Gastrocnemius medialis (tissue), 4 donors: ENCODE data around the gene THSD7A. TPM values are rescaled to one million over a fixed set of nuclear protein-coding genes. Genes with fewer than 3 reads are reported as not detected.

Experiments
- ATAC-seq, 2 donors: fragments of 150-250 bp; one replicate each; pipeline ENCODE4 v1.9.1; 2016
- DNase-seq, 2 donors: peaks; one replicate each; pipeline ENCODE4 v3.0.0-alpha.2; 2019
- H3K27ac ChIP-seq, 4 donors: fragments of 200-600 bp; sonication (generic); 1 replicate in 1 of 4; 2 replicates in 3 of 4; pipeline ENCODE4 v1.5.1; 2016 to 2018; ENCODE audit warnings: mild to moderate bottlenecking in 2 of 4, moderate library complexity in 1 of 4
- H3K27me3 ChIP-seq, 3 donors: fragments of 200-600 bp; sonication (generic) in 2 of 3; 1 replicate in 1 of 3; 2 replicates in 2 of 3; pipeline versions ENCODE4 v1.5.1 to v1.6.0; 2016 to 2019; ENCODE audit warnings: mild to moderate bottlenecking in 1 of 3, moderate library complexity in 1 of 3
- H3K36me3 ChIP-seq, 2 donors: fragments of 200-600 bp; sonication (generic) in 1 of 2; one replicate each; pipeline ENCODE4 v1.5.1; 2017 to 2018
- H3K4me1 ChIP-seq, 2 donors: fragments of 200-600 bp; sonication (generic) in 1 of 2; one replicate each; pipeline ENCODE4 v1.5.1; 2016 to 2017; ENCODE audit warnings: mild to moderate bottlenecking in 2 of 2
- H3K4me3 ChIP-seq, 4 donors: fragments of 200-600 bp; sonication (generic) in 3 of 4; 1 replicate in 1 of 4; 2 replicates in 3 of 4; pipeline ENCODE4 v1.5.1; 2016 to 2019; ENCODE audit warnings: mild to moderate bottlenecking in 2 of 4
- H3K9me3 ChIP-seq, 3 donors: fragments of 200-600 bp; sonication (generic) in 2 of 3; 1 replicate in 1 of 3; 2 replicates in 2 of 3; pipeline ENCODE4 v1.5.1; 2016 to 2019
- POLR2A ChIP-seq, 2 donors: fragments of 450-650 bp; IDR thresholded peaks; one replicate each; pipeline ENCODE4 v1.6.1; 2017; ENCODE audit warnings: antibody characterized with exemption in 2 of 2, mild to moderate bottlenecking in 2 of 2, moderate library complexity in 2 of 2
- in situ Hi-C, 4 donors: fragments of 200-750 bp; cut with MboI; loops; one replicate each; pipeline versions ENCODE4 v1.15.0 to v1.8.0; 2017; ENCODE audit warnings: low sequenced_read_pairs in 4 of 4
- intact Hi-C: fragments of 100-400 bp; cut with DNase I; formaldehyde crosslinking; loops from one replicate; pipeline ENCODE4 v1.15.1; 2023; ENCODE audit warnings: low total_unique reads
- total RNA-seq, 4 donors: library from RNA; depleted of rRNA; stranded (reverse); fragments of >200 nt; gene quantifications; one replicate each; pipeline versions ENCODE4 v1.1.0 to v1.2.3, GENCODE V29; 2016
- TF ChIP-seq, protein P1 (sequence below), 5 experiments: fragments of 450-650 bp in 3 of 5; fragments of 200-600 bp in 2 of 5; sonication (generic) in 2 of 5; IDR thresholded peaks in 4 of 5; conservative IDR thresholded peaks in 1 of 5; 1 replicate in 4 of 5; 2 replicates in 1 of 5; pipeline ENCODE4 v1.5.1; 2016 to 2019; ENCODE audit warnings: antibody characterized with exemption in 5 of 5, mild to moderate bottlenecking in 3 of 5, moderate library complexity in 3 of 5

The THSD7A gene
- total RNA-seq, 4 donors from 2014 or later = 0.36 to 0.78 (median 0.66) TPM

DNA sequence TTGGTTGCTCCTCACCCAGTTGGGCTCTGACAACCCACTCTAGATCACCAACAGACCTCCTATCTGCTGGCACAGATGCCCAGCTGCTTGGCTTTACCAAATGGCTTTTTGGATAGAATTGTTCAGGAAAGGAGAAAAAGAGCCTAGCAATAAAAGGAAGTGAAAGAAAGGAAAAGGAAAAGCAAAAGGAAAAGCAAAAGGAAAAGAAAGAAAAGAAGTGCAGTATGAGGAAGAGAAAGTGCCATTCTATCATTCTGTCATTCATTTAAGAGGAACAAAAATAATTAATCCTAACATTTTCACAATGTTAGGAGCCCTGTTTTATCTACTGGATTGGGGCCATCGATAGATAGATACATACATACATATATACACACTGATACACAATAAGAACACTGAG, 353.6 kb downstream of the THSD7A start:
- Histone ChIP-seq H3K36me3 (no peaks in the 10 kb centered on the region), H3K27me3 (no peaks in the 10 kb centered on the region), H3K4me1 (no peaks in the 10 kb centered on the region), H3K27ac (no peak overlapping the region), H3K9me3 (no peaks in the 10 kb centered on the region), H3K4me3 (no peak overlapping the region)
- intact Hi-C loops = no loop called here
- TF ChIP-seq, protein P1, sequence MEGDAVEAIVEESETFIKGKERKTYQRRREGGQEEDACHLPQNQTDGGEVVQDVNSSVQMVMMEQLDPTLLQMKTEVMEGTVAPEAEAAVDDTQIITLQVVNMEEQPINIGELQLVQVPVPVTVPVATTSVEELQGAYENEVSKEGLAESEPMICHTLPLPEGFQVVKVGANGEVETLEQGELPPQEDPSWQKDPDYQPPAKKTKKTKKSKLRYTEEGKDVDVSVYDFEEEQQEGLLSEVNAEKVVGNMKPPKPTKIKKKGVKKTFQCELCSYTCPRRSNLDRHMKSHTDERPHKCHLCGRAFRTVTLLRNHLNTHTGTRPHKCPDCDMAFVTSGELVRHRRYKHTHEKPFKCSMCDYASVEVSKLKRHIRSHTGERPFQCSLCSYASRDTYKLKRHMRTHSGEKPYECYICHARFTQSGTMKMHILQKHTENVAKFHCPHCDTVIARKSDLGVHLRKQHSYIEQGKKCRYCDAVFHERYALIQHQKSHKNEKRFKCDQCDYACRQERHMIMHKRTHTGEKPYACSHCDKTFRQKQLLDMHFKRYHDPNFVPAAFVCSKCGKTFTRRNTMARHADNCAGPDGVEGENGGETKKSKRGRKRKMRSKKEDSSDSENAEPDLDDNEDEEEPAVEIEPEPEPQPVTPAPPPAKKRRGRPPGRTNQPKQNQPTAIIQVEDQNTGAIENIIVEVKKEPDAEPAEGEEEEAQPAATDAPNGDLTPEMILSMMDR (IDR thresholded peaks at IDR 0.05 in 4 of 5, conservative IDR thresholded peaks at IDR 0.05 in 1 of 5) = no peak
- TF ChIP-seq POLR2A (IDR thresholded peaks at IDR 0.05) = no peak
- no peak for DNase-seq
- ATAC-seq = no peak
- in situ Hi-C loops = no loop called here

DNA sequence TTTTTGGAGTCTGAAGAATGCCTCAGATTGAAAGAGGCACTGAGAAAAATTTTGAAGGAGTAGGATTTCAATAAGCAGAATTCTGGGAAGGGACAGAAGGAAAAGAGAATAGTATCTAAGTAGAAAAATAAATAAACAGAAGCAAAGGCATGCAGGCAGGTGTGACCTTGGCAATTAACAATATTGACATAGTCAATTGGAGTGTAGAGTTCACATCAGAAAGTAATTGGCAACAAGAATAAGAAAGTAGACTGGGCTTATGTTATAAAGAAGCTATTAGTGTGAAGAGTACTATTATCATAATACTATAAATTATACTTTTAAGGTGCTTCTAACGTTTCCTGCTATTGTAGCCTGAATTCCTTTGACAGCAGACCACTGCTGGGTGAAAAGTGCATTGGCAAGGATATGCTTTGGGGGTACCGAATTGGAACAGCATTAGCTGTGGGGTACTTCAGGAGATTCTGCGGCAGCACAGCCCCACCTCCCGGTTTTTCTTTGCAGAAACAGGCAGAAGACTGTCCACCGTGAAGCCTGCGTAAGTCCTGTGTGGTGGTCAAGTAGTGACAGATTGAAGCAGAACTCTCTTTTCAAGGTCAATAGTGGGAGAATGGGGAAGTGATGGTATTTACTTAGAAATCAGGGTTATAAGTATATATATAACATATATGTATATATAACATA, 357.0 kb downstream of the THSD7A start:
- Histone ChIP-seq H3K9me3 (no peaks in the 10 kb centered on the region), H3K27me3 (no peaks in the 10 kb centered on the region), H3K36me3 (no peaks in the 10 kb centered on the region), H3K27ac (no peak overlapping the region), H3K4me3 (no peak overlapping the region), H3K4me1 (no peaks in the 10 kb centered on the region)
- DNase-seq (no peak), ATAC-seq (no peak)
- TF ChIP-seq, protein P1 (IDR thresholded peaks at IDR 0.05 in 4 of 5, conservative IDR thresholded peaks at IDR 0.05 in 1 of 5) = no peak
- no peak for TF ChIP-seq POLR2A (IDR thresholded peaks at IDR 0.05)
- in situ Hi-C loops (no loop called here), intact Hi-C loops (no loop called here)

DNA sequence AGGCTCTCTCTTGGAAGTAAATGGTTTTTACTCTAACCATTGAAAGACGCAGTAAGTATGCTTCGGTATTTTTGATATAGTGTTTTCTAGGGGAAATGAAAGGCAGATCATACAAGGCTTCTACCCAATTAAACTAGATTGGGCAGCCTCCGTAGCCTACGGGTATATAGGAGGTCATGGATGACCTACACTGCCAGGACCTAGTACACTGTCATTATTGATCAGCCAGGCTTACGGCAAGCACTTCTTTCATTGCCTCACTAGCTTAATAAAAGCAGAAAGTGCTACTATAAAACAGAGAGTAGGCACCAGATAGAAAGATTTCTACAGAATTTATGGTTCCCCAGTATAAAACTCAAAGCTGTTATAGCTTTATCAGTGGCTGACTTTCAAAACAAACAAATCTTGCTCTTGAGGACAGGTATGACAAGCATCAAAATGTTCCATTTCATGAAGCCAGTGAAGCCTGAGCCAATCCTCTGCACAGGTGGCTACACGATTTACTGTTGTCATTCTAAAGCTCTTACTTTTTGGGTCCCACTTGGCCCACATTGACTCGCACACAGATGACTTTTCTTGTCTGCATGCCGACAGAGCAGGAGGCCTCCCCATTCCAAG, 358.1 kb downstream of the THSD7A start:
- Histone ChIP-seq H3K27ac (no peak overlapping the region), H3K9me3 (no peaks in the 10 kb centered on the region), H3K4me3 (no peak overlapping the region), H3K4me1 (no peaks in the 10 kb centered on the region), H3K27me3 (no peaks in the 10 kb centered on the region), H3K36me3 (no peaks in the 10 kb centered on the region)
- ATAC-seq (no peak), DNase-seq (no peak)
- no peak for TF ChIP-seq POLR2A (IDR thresholded peaks at IDR 0.05)
- TF ChIP-seq, protein P1 (IDR thresholded peaks at IDR 0.05 in 4 of 5, conservative IDR thresholded peaks at IDR 0.05 in 1 of 5) = no peak
- in situ Hi-C loops = no loop called here
- intact Hi-C loops = no loop called here

DNA sequence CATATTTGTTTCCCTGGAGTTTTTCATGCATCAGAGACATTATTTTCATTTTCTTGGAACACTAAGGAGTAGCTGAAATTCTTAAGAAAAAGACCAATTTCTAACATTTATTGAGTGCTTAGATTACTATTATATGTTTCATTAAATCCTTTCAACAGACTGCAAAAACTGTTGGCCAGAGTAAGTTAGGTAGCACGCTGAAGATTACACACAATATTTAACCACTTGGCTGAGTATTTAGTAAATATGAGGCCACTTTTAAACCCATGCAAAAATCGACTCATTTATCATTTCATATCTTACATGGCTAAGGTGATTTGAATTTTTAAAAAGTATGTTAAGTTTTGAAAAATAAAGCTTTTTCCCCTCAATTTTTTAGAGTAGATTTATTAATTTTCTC, 358.8 kb downstream of the THSD7A start:
- Histone ChIP-seq H3K4me1 (no peaks in the 10 kb centered on the region), H3K27ac (no peak overlapping the region), H3K9me3 (no peaks in the 10 kb centered on the region), H3K4me3 (no peak overlapping the region), H3K27me3 (no peaks in the 10 kb centered on the region), H3K36me3 (no peaks in the 10 kb centered on the region)
- in situ Hi-C loops = no loop called here
- no peak for DNase-seq
- no peak for ATAC-seq
- intact Hi-C loops = no loop called here
- TF ChIP-seq, protein P1 (IDR thresholded peaks at IDR 0.05 in 4 of 5, conservative IDR thresholded peaks at IDR 0.05 in 1 of 5) = no peak
- no peak for TF ChIP-seq POLR2A (IDR thresholded peaks at IDR 0.05)
